22Rv1 (cell line): Measurements from ENCODE around the gene WDR27.

Experiments used
- CTCF ChIP-seq: fragments of 450-650 bp; IDR thresholded peaks from 2 replicates; pipeline ENCODE4 v1.5.1; 2017; ENCODE audit warnings: mild to moderate bottlenecking
- ZFX ChIP-seq: fragments of 450-650 bp; IDR thresholded peaks from 2 replicates; pipeline ENCODE4 v1.6.1; 2017; ENCODE audit warnings: antibody characterized with exemption, borderline replicate concordance

GRCh38 chr6:169533301-169534038 is 168.4 kb downstream of the WDR27 start:
- TF ChIP-seq CTCF, result no peak
- TF ChIP-seq ZFX, result no peak
